ENCODE results near the gene TPT1. TPM values are rescaled to one million over a fixed set of nuclear protein-coding genes. Genes with fewer than 3 reads are reported as not detected.

Gene TPT1
- polyA plus RNA-seq, 1 of the 3 experiments (the other 2 are of a cell fraction), result 1,919 TPM

GRCh38 chr13:45301263-45301662, 39.7 kb downstream of the TPT1 start:
- Histone ChIP-seq H3K27ac (ENCODE audit: low read depth in 2 of 2, low read length in 1 of 2) (no peak overlapping the region), H3K9me2 (no peaks in the 10 kb centered on the region), H3K27me3 (ENCODE audit: insufficient read depth) (no peaks in the 10 kb centered on the region), H3K4me1 (ENCODE audit: control insufficient read depth in 1 of 2, insufficient read depth in 2 of 2, low read depth in 1 of 2, low read length in 1 of 2) (no peaks in the 10 kb centered on the region; a peak in 1 of 4 replicates), H2AFZ (ENCODE audit: low read depth) (no peak overlapping the region), H3F3A (replicated peaks; ENCODE audit: insufficient read depth) (no peaks in the 10 kb centered on the region), H3K9me3 (no peaks in the 10 kb centered on the region), H3K36me3 (replicated peaks in 1 of 2; ENCODE audit: control insufficient read depth in 1 of 2, insufficient read depth in 2 of 2, low read length in 1 of 2) (no peaks in the 10 kb centered on the region), H3K4me3 (ENCODE audit: low read depth in 2 of 2, low read length in 1 of 2) (no peak overlapping the region), H3K79me2 (ENCODE audit: insufficient read depth) (no peaks in the 10 kb centered on the region), H3K4me2 (no peak overlapping the region), H3K9ac (no peak overlapping the region), H4K20me1 (ENCODE audit: insufficient read depth) (no peaks in the 10 kb centered on the region)
- ChIA-PET CTCF (interaction anchor here (0.8 to 4.2 kb wide), 6 partner anchors 8 to 1397 kb away, joined by 3 to 34 read pairs (median 4); no protein-coding TSS in a partner anchor), POLR2A (interaction anchor here (0.6 kb wide), 1 partner anchor 156 kb away, joined by 3 read pairs; no protein-coding TSS in a partner anchor)
- TF ChIP-seq MEF2A (IDR thresholded peaks at IDR 0.05; ENCODE audit: borderline replicate concordance, low read depth) (no peak), IRF3 (IDR thresholded peaks at IDR 0.05; ENCODE audit: low read depth, low read length) (no peak)
- WGBS (ENCODE audit: low lambda C conversion rate), result 79% methylated on average over 11 of the region's 11 CpGs
- no peak for DNase-seq

- Histone ChIP-seq H3K9me3 (no peaks in the 10 kb centered on the region), H2AFZ (ENCODE audit: low read depth) (no peak overlapping the region), H3K9me2 (no peaks in the 10 kb centered on the region), H4K20me1 (ENCODE audit: insufficient read depth) (no peaks in the 10 kb centered on the region), H3K27ac (ENCODE audit: low read depth in 2 of 2, low read length in 1 of 2) (no peak overlapping the region), H3K79me2 (ENCODE audit: insufficient read depth) (no peaks in the 10 kb centered on the region), H3F3A (replicated peaks; ENCODE audit: insufficient read depth) (no peaks in the 10 kb centered on the region), H3K4me1 (ENCODE audit: control insufficient read depth in 1 of 2, insufficient read depth in 2 of 2, low read depth in 1 of 2, low read length in 1 of 2) (no peaks in the 10 kb centered on the region; a peak in 1 of 4 replicates), H3K4me2 (no peak overlapping the region), H3K4me3 (ENCODE audit: low read depth in 2 of 2, low read length in 1 of 2) (no peak overlapping the region), H3K9ac (no peak overlapping the region), H3K27me3 (ENCODE audit: insufficient read depth) (no peaks in the 10 kb centered on the region), H3K36me3 (replicated peaks in 1 of 2; ENCODE audit: control insufficient read depth in 1 of 2, insufficient read depth in 2 of 2, low read length in 1 of 2) (no peaks in the 10 kb centered on the region)
- TF ChIP-seq JUND (IDR thresholded peaks at IDR 0.05) (no peak), EZH2phosphoT487 (IDR thresholded peaks at IDR 0.05; ENCODE audit: borderline replicate concordance, low read depth) (no peak), RXRA (IDR thresholded peaks at IDR 0.05; ENCODE audit: borderline replicate concordance, low read depth) (no peak), GABPA (IDR thresholded peaks at IDR 0.05; ENCODE audit: low read depth) (no peak), FOSL2 (IDR thresholded peaks at IDR 0.05; ENCODE audit: borderline replicate concordance, low read depth) (no peak), REST (IDR thresholded peaks at IDR 0.05; ENCODE audit: low read depth, low read length) (no peak), TAF1 (IDR thresholded peaks at IDR 0.05; ENCODE audit: borderline replicate concordance, low read depth, low read length) (no peak), FOXJ3 (CRISPR knock-in tag; IDR thresholded peaks at IDR 0.05) (no peak), MXI1 (IDR thresholded peaks at IDR 0.05; ENCODE audit: low read depth, low read length) (no peak), USF2 (IDR thresholded peaks at IDR 0.05; ENCODE audit: borderline replicate concordance, low read depth, low read length) (no peak), RCOR1 (IDR thresholded peaks at IDR 0.05; ENCODE audit: low read length) (no peak), FOXM1 (IDR thresholded peaks at IDR 0.05; ENCODE audit: low read depth) (no peak), RFX5 (IDR thresholded peaks at IDR 0.05; ENCODE audit: low read length) (no peak), NFIC (IDR thresholded peaks at IDR 0.05; ENCODE audit: borderline replicate concordance) (no peak), SIN3A (IDR thresholded peaks at IDR 0.05; ENCODE audit: borderline replicate concordance, low read depth, low read length) (no peak)
- no peak for DNase-seq
- WGBS (ENCODE audit: low lambda C conversion rate), result 90% methylated on average over 9 of the region's 9 CpGs
- CTCF ChIA-PET, result interaction anchor here (0.8 to 2.3 kb wide), 4 partner anchors 9 to 1396 kb away, joined by 3 to 17 read pairs (median 4); no protein-coding TSS in a partner anchor
- POLR2A ChIA-PET, result no interaction called here
Observed at GRCh38 chr13:45300190-45300985, 40.6 kb downstream of the TPT1 start.
